Kidney epithelial cell (primary cell): ENCODE results near the gene MMP11. TPM values are rescaled to one million over a fixed set of nuclear protein-coding genes. Genes with fewer than 3 reads are reported as not detected.

Experiments used
- DNase-seq: peaks from one replicate; pipeline ENCODE4 v3.0.0-alpha.2; 2010; ENCODE audit warnings: low read depth
- H3K27me3 ChIP-seq: 2 replicates; pipeline ENCODE4 v1.6.0; 2011; ENCODE audit warnings: low read length; ENCODE audit not compliant: control insufficient read depth, insufficient read depth
- H3K36me3 ChIP-seq: 2 replicates; pipeline ENCODE4 v1.5.1; 2011; ENCODE audit warnings: low read length; ENCODE audit not compliant: control insufficient read depth, insufficient read depth
- H3K4me3 ChIP-seq: 2 replicates; pipeline ENCODE4 v1.5.1; 2011; ENCODE audit warnings: low read depth, mild to moderate bottlenecking, control low read depth, low read length
- total RNA-seq: library from RNA; depleted of rRNA; stranded (reverse); fragments of >200 nt; gene quantifications from 2 replicates; pipeline ENCODE4 v1.2.3, GENCODE V29; 2015
- TF ChIP-seq, protein P1 (sequence below): IDR thresholded peaks from 2 replicates; pipeline ENCODE4 v1.5.1; 2011; ENCODE audit warnings: mild to moderate bottlenecking, moderate library complexity, low read length, control low read depth, inconsistent platforms; ENCODE audit not compliant: insufficient read depth, poor library complexity, severe bottlenecking

MMP11 gene
- total RNA-seq, 1 donor from 2014 or later, result 41.9 TPM

DNA sequence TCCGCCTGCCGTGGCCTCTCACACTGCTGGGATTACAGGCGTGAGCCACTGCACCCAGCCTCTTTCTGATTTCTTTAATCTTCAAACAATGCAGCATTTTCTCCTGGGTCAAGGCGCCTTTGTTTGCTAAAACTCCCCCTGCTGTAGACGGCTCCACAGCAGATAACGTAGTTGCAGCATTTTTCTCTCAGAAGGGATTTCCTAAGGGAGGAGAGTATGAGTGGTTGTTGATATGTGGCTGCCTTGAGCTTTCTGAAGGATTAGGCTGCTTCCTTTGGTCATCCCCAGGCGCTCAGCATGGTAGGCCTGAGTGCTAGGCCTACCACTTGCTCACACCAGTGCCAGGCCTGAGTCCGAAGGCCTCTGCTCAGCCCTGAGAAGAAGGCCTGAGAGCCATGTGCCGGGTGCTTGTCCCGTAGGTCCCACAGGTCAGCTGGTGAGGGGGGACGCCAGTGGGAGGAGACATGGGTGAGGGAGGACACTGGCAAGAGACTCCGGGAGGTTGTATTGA lies 32.2 kb downstream of the MMP11 start:
- TF ChIP-seq, protein P1, sequence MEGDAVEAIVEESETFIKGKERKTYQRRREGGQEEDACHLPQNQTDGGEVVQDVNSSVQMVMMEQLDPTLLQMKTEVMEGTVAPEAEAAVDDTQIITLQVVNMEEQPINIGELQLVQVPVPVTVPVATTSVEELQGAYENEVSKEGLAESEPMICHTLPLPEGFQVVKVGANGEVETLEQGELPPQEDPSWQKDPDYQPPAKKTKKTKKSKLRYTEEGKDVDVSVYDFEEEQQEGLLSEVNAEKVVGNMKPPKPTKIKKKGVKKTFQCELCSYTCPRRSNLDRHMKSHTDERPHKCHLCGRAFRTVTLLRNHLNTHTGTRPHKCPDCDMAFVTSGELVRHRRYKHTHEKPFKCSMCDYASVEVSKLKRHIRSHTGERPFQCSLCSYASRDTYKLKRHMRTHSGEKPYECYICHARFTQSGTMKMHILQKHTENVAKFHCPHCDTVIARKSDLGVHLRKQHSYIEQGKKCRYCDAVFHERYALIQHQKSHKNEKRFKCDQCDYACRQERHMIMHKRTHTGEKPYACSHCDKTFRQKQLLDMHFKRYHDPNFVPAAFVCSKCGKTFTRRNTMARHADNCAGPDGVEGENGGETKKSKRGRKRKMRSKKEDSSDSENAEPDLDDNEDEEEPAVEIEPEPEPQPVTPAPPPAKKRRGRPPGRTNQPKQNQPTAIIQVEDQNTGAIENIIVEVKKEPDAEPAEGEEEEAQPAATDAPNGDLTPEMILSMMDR, result no peak
- Histone ChIP-seq H3K36me3 (peaks cover 5% of the 10 kb centered on the region), H3K4me3 (no peak overlapping the region), H3K27me3 (no peaks in the 10 kb centered on the region)
- no peak for DNase-seq

DNA sequence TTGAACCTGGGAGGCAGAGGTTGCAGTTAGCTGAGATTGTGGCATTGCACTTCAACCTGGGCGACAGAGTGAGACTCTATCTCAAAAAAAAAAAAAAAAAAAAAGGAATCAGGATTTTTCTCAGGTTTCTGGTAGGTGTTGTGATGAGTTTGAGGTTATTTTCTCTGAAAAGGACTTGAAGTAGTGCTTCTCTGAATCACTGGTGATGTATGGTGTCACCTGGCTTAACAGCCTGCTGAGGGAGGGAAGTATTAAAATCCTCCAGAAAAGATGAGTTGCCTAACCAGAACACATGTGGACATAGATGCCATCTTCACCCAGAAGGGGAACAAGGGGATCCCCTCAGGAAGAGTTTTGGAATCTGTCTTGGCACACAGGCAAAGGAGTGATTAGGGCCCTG lies 34.2 kb downstream of the MMP11 start:
- TF ChIP-seq, protein P1, result no peak
- Histone ChIP-seq H3K4me3 (no peak overlapping the region), H3K27me3 (no peaks in the 10 kb centered on the region), H3K36me3 (peaks cover 4% of the 10 kb centered on the region)
- DNase-seq, result no peak

DNA sequence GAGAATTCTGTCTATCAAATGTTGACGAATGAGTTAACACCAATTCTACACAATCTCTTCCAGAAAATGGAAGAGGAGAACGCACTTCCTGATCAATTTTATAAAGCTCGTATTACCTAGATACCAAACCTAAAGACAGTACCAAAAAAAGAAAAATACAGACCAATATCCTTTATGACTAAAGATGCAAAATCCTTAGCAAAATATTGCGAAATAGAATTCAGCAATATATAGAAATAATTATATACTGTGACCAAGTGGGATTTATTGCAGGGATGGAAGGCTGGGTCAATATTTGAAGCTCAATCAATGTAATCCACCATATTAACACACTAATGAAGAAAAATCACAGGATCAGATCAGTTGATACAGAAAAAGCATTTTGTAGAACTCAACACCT lies 39.7 kb downstream of the MMP11 start:
- H3K4me3 ChIP-seq, result no peak overlapping the region
- TF ChIP-seq, protein P1, result no peak
- no peaks in the 10 kb centered on the region for H3K36me3 ChIP-seq
- DNase-seq, result no peak
- H3K27me3 ChIP-seq, result no peaks in the 10 kb centered on the region

DNA sequence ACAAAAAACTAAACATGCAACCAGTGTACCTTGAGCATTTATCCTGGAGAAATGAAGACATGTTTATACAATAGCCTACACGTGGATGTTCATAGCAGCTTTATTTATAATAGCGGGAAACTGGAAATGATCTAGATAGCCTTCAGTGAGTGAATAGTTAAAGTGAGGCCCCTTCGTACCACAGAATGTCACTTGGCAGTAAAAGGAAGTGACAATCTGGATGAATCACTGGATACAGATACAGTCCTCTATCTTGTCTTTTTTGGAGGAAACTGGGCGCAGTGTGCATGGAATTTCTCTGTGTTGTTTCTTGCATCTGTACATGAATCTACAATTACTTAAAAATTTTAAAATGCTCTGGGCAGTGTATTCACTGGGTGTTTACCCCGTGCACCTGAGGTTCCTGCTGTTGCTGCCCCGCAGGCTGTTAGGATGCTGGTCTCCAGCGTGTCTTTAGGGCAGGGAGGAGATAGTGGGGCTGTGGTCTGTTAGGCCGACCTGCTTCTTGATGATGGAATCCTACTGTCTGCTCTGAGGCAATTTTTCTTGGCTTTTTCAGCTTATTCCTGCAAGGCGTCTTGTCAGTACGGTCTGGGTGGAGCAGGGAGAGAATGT lies 43.0 kb downstream of the MMP11 start:
- H3K27me3 ChIP-seq, result no peaks in the 10 kb centered on the region
- no peak for DNase-seq
- no peaks in the 10 kb centered on the region for H3K36me3 ChIP-seq
- no peak overlapping the region for H3K4me3 ChIP-seq
- TF ChIP-seq, protein P1, result no peak

DNA sequence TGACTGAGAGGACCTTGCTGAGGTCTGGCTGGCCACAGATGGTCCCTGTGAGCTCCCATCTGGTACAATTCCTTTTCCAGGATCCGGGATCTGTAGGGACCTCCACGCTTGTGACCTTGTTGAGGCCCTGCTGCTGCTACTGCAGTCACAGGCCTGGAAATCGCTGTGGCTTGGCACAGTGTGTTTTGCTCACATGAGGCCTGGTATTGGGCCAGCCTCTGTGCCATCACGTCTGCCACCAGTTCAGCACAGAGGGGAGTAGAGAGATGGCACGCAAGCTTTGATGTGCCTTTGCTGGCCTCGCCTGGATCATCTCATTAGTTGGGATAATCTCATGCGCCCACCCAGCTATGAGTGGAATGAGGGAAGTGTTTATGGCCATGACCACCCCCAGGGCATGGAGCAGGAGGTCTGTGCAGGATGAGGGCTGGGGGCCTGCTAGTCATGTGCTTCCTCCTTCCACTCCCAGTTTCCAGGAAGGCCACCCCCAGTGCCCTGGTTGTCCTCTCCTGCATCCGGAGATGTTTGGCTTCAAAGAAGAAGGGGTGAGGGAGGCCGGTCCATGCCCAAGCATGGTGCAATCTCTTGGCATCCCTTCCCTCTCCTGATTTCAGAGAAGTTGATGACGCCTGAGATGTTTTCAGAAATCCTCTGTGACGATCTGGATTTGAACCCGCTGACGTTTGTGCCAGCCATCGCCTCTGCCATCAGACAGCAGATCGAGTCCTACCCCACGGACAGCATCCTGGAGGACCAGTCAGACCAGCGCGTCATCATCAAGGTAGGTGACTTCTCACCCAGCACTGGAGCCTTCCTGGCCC lies 43.7 kb downstream of the MMP11 start:
- DNase-seq, result no peak
- Histone ChIP-seq H3K4me3 (no peak overlapping the region), H3K27me3 (no peaks in the 10 kb centered on the region), H3K36me3 (no peaks in the 10 kb centered on the region)
- TF ChIP-seq, protein P1, result no peak

DNA sequence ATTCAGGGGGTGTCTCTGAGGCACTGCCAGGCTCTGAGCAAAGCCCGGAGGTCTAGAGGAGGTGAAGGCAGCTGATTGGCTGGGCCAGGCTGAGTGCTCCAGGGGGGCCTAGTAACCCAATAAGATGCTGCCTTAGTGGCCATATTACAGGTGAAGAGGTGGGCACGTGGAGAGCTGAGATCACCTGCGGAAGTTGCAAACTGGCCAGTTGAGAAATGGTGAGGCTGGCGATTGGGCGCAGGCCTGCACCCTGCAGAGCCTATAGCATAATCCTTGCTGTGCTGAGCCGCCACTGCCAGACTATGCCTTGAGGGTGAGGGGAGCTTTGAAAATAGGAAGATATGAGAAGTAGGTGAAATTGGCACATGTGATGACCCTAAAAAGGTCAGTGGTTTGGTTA lies 44.5 kb downstream of the MMP11 start:
- no peak for DNase-seq
- no peaks in the 10 kb centered on the region for H3K27me3 ChIP-seq
- TF ChIP-seq, protein P1, result no peak
- H3K4me3 ChIP-seq, result no peak overlapping the region
- H3K36me3 ChIP-seq, result no peaks in the 10 kb centered on the region
